ENCODE measurements around the gene ZBTB37.

The ZBTB37 gene

DNA sequence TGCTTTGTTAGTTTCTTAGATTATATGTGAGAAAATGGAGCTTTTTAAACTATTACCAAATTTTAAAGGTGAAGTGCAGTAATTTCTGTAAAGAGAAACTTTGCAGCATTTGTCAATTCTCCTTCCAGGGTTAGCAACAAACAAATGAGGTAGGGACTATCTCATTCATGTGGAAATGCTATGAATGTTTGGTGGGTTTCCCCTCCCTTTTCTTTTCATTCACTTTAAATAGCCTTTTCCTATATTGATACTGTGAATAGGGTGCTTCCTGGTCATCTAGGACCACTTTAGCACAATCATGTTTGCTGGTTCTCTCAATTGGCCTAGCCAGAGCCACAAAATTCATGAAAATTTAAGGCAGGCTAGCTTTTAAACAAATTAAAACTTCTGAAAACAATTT is 20.6 kb downstream of the ZBTB37 start (continued):
- TF ChIP-seq, protein P1, sequence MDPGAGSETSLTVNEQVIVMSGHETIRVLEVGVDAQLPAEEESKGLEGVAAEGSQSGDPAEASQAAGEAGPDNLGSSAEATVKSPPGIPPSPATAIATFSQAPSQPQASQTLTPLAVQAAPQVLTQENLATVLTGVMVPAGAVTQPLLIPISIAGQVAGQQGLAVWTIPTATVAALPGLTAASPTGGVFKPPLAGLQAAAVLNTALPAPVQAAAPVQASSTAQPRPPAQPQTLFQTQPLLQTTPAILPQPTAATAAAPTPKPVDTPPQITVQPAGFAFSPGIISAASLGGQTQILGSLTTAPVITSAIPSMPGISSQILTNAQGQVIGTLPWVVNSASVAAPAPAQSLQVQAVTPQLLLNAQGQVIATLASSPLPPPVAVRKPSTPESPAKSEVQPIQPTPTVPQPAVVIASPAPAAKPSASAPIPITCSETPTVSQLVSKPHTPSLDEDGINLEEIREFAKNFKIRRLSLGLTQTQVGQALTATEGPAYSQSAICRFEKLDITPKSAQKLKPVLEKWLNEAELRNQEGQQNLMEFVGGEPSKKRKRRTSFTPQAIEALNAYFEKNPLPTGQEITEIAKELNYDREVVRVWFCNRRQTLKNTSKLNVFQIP (CRISPR knock-in tag; IDR thresholded peaks at IDR 0.05; ENCODE audit: borderline replicate concordance, low read depth): no peak
- TF ChIP-seq, protein P2, sequence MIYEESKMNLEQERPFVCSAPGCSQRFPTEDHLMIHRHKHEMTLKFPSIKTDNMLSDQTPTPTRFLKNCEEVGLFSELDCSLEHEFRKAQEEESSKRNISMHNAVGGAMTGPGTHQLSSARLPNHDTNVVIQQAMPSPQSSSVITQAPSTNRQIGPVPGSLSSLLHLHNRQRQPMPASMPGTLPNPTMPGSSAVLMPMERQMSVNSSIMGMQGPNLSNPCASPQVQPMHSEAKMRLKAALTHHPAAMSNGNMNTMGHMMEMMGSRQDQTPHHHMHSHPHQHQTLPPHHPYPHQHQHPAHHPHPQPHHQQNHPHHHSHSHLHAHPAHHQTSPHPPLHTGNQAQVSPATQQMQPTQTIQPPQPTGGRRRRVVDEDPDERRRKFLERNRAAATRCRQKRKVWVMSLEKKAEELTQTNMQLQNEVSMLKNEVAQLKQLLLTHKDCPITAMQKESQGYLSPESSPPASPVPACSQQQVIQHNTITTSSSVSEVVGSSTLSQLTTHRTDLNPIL (CRISPR knock-in tag; IDR thresholded peaks at IDR 0.05; ENCODE audit: low read depth): no peak
- TF ChIP-seq SNAI2 (CRISPR knock-in tag; IDR thresholded peaks at IDR 0.05): no peak
- no peak for TF ChIP-seq ZFP3 (CRISPR knock-in tag; IDR thresholded peaks at IDR 0.05)
- TF ChIP-seq TOX (CRISPR knock-in tag; IDR thresholded peaks at IDR 0.05; ENCODE audit: borderline replicate concordance): no peak
- no peak for TF ChIP-seq ZNF8 (CRISPR knock-in tag; IDR thresholded peaks at IDR 0.05)

DNA sequence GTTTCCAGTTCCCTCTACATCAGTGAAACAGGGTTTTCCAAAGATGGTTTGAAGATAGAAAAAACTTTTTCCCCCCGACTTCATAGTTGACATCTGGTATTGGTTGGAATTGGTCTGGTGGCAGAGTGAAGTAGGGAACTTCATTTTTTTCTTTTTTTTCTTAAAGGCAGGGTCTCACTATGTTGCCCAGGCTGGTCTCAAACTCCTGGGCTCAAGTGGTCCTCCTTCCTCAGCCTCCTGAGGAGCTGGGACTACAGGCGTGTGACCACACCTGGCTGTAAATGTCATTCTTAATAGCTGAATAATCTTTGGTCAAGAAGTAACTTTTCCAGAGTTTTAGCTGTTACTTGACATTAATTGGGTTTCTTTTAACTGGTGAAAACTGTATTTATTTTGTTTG is 21.7 kb downstream of the ZBTB37 start:
- ATAC-seq: no peak
- TF ChIP-seq ZC3H10 (CRISPR knock-in tag; IDR thresholded peaks at IDR 0.05) (no peak), OSR1 (CRISPR knock-in tag; IDR thresholded peaks at IDR 0.05) (no peak), ZNF70 (CRISPR knock-in tag; IDR thresholded peaks at IDR 0.05) (no peak), ZFP3 (CRISPR knock-in tag; IDR thresholded peaks at IDR 0.05) (no peak), ZNF8 (CRISPR knock-in tag; IDR thresholded peaks at IDR 0.05) (no peak), PPARA (CRISPR knock-in tag; IDR thresholded peaks at IDR 0.05; ENCODE audit: borderline replicate concordance) (no peak), TCF4 (CRISPR knock-in tag; IDR thresholded peaks at IDR 0.05; ENCODE audit: borderline replicate concordance) (no peak), ARNTL (CRISPR knock-in tag; IDR thresholded peaks at IDR 0.05; ENCODE audit: borderline replicate concordance, low read depth) (no peak), RARB (CRISPR knock-in tag; IDR thresholded peaks at IDR 0.05) (no peak), CSDC2 (CRISPR knock-in tag; IDR thresholded peaks at IDR 0.05) (no peak), ZFP30 (CRISPR knock-in tag; IDR thresholded peaks at IDR 0.05) (no peak), GLIS3 (CRISPR knock-in tag; IDR thresholded peaks at IDR 0.05) (no peak), BACH2 (CRISPR knock-in tag; IDR thresholded peaks at IDR 0.05; ENCODE audit: borderline replicate concordance) (no peak), ZNF565 (CRISPR knock-in tag; conservative IDR thresholded peaks at IDR 0.05; ENCODE audit: low read depth) (no peak), TOX (CRISPR knock-in tag; IDR thresholded peaks at IDR 0.05; ENCODE audit: borderline replicate concordance) (no peak)
- TF ChIP-seq, protein P3, sequence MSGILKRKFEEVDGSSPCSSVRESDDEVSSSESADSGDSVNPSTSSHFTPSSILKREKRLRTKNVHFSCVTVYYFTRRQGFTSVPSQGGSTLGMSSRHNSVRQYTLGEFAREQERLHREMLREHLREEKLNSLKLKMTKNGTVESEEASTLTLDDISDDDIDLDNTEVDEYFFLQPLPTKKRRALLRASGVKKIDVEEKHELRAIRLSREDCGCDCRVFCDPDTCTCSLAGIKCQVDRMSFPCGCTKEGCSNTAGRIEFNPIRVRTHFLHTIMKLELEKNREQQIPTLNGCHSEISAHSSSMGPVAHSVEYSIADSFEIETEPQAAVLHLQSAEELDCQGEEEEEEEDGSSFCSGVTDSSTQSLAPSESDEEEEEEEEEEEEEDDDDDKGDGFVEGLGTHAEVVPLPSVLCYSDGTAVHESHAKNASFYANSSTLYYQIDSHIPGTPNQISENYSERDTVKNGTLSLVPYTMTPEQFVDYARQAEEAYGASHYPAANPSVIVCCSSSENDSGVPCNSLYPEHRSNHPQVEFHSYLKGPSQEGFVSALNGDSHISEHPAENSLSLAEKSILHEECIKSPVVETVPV (CRISPR knock-in tag; IDR thresholded peaks at IDR 0.05): no peak
- TF ChIP-seq, protein P4, sequence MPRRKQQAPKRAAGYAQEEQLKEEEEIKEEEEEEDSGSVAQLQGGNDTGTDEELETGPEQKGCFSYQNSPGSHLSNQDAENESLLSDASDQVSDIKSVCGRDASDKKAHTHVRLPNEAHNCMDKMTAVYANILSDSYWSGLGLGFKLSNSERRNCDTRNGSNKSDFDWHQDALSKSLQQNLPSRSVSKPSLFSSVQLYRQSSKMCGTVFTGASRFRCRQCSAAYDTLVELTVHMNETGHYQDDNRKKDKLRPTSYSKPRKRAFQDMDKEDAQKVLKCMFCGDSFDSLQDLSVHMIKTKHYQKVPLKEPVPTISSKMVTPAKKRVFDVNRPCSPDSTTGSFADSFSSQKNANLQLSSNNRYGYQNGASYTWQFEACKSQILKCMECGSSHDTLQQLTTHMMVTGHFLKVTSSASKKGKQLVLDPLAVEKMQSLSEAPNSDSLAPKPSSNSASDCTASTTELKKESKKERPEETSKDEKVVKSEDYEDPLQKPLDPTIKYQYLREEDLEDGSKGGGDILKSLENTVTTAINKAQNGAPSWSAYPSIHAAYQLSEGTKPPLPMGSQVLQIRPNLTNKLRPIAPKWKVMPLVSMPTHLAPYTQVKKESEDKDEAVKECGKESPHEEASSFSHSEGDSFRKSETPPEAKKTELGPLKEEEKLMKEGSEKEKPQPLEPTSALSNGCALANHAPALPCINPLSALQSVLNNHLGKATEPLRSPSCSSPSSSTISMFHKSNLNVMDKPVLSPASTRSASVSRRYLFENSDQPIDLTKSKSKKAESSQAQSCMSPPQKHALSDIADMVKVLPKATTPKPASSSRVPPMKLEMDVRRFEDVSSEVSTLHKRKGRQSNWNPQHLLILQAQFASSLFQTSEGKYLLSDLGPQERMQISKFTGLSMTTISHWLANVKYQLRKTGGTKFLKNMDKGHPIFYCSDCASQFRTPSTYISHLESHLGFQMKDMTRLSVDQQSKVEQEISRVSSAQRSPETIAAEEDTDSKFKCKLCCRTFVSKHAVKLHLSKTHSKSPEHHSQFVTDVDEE (CRISPR knock-in tag; IDR thresholded peaks at IDR 0.05): no peak
- TF ChIP-seq, protein P1 (CRISPR knock-in tag; IDR thresholded peaks at IDR 0.05; ENCODE audit: borderline replicate concordance, low read depth): no peak
- TF ChIP-seq, protein P2 (CRISPR knock-in tag; IDR thresholded peaks at IDR 0.05; ENCODE audit: low read depth): no peak
- TF ChIP-seq, protein P5, sequence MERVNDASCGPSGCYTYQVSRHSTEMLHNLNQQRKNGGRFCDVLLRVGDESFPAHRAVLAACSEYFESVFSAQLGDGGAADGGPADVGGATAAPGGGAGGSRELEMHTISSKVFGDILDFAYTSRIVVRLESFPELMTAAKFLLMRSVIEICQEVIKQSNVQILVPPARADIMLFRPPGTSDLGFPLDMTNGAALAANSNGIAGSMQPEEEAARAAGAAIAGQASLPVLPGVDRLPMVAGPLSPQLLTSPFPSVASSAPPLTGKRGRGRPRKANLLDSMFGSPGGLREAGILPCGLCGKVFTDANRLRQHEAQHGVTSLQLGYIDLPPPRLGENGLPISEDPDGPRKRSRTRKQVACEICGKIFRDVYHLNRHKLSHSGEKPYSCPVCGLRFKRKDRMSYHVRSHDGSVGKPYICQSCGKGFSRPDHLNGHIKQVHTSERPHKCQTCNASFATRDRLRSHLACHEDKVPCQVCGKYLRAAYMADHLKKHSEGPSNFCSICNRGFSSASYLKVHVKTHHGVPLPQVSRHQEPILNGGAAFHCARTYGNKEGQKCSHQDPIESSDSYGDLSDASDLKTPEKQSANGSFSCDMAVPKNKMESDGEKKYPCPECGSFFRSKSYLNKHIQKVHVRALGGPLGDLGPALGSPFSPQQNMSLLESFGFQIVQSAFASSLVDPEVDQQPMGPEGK (CRISPR knock-in tag; IDR thresholded peaks at IDR 0.05; ENCODE audit: borderline replicate concordance): no peak
